Measurements from ENCODE around the gene MRM3. TPM values are rescaled to one million over a fixed set of nuclear protein-coding genes. Genes with fewer than 3 reads are reported as not detected.

MRM3 gene
- total and polyA plus RNA-seq, 2 experiments from 2014 or later, result 17.7 to 23.4 TPM

- TF ChIP-seq REST (IDR thresholded peaks at IDR 0.05; ENCODE audit: unreplicated experiment) (no peak), NANOG (IDR thresholded peaks at IDR 0.05; ENCODE audit: borderline replicate concordance) (no peak), ZNF331 (CRISPR knock-in tag; IDR thresholded peaks at IDR 0.05; ENCODE audit: low read depth) (no peak), CTCF (conservative IDR thresholded peaks at IDR 0.05; ENCODE audit: low read depth in 2 of 2) (no peak)
These were observed 30.6 kb downstream of the MRM3 start (continued) for GRCh38 chr17:812638-813204.

GRCh38 chr17:814371-814770 lies 32.2 kb downstream of the MRM3 start:
- no peak for DNase-seq (ENCODE audit: low spot score)
- H3K4me1 Mint-ChIP-seq, result no peaks in the 10 kb centered on the region
- H3K4me3 Mint-ChIP-seq, result no peak overlapping the region
- Histone ChIP-seq H3K36me3 (ENCODE audit: insufficient read depth) (peaks cover 4% of the 10 kb centered on the region; the same call in 1 of the 2 replicates), H3F3A (replicated peaks; ENCODE audit: low read depth) (peaks cover 9% of the 10 kb centered on the region; the same call in 1 of the 2 replicates), H4K20me1 (replicated peaks; ENCODE audit: insufficient read depth) (peaks cover under 1% of the 10 kb centered on the region; the same call in 1 of the 2 replicates), H3K79me2 (replicated peaks; ENCODE audit: insufficient read depth) (no peaks in the 10 kb centered on the region), H3K4me2 (no peak overlapping the region), H3K4me3 (no peak overlapping the region), H3K27ac (ENCODE audit: low read depth) (no peak overlapping the region), H2AFZ (no peak overlapping the region), H3K4me1 (ENCODE audit: insufficient read depth) (no peaks in the 10 kb centered on the region), H3K27me3 (ENCODE audit: insufficient read depth) (no peaks in the 10 kb centered on the region), H3K9me2 (ENCODE audit: insufficient read depth) (no peaks in the 10 kb centered on the region)
- ATAC-seq, result no peak
- H3K9me3 Mint-ChIP-seq, result no peaks in the 10 kb centered on the region; the same call in 1 of the 3 replicates
- H3K27ac Mint-ChIP-seq, result no peak overlapping the region
- peaks cover 10% of the 10 kb centered on the region for H3K27me3 Mint-ChIP-seq (ENCODE audit: insufficient read depth, low read depth, poor library complexity)
- peaks cover 68% of the 10 kb centered on the region for H3K36me3 Mint-ChIP-seq (ENCODE audit: low read depth)
- no peak for TF ChIP-seq EZH2phosphoT487 (IDR thresholded peaks at IDR 0.05; ENCODE audit: unreplicated experiment)
- TF ChIP-seq ZNF114 (CRISPR knock-in tag; IDR thresholded peaks at IDR 0.05), result no peak
- TF ChIP-seq REST (IDR thresholded peaks at IDR 0.05; ENCODE audit: unreplicated experiment), result no peak
- TF ChIP-seq JUNB (IDR thresholded peaks at IDR 0.05; ENCODE audit: unreplicated experiment), result no peak
- no peak for TF ChIP-seq EZH2 (IDR thresholded peaks at IDR 0.05; ENCODE audit: low read depth, unreplicated experiment)
- no peak for TF ChIP-seq POLR2AphosphoS5 (IDR thresholded peaks at IDR 0.05; ENCODE audit: low read depth)
- no peak for TF ChIP-seq CTCF (conservative IDR thresholded peaks at IDR 0.05; ENCODE audit: low read depth in 2 of 2)
- no peak for TF ChIP-seq CREB1 (CRISPR knock-in tag; IDR thresholded peaks at IDR 0.05; ENCODE audit: low read depth)
- no peak for TF ChIP-seq ETS1 (IDR thresholded peaks at IDR 0.05)
- no peak for TF ChIP-seq STAT1 (IDR thresholded peaks at IDR 0.05; ENCODE audit: unreplicated experiment)
- TF ChIP-seq NANOG (IDR thresholded peaks at IDR 0.05; ENCODE audit: borderline replicate concordance), result no peak
- no peak for TF ChIP-seq ZNF331 (CRISPR knock-in tag; IDR thresholded peaks at IDR 0.05; ENCODE audit: low read depth)
